Ishikawa (cell line): ENCODE results near the gene PDCD1.

Experiments used
- CEBPB ChIP-seq: IDR thresholded peaks from 2 replicates; pipeline ENCODE4 v1.6.1; 2012
- EGR1 ChIP-seq: IDR thresholded peaks from 2 replicates; pipeline ENCODE4 v1.6.1; 2012
- EP300 ChIP-seq: IDR thresholded peaks from 2 replicates; pipeline ENCODE4 v1.6.1; 2012; ENCODE audit warnings: borderline replicate concordance
- NFIC ChIP-seq: IDR thresholded peaks from 2 replicates; pipeline ENCODE4 v1.6.1; 2012
- RAD21 ChIP-seq: IDR thresholded peaks from 2 replicates; pipeline ENCODE4 v1.6.1; 2012; ENCODE audit warnings: low read depth
- TAF1 ChIP-seq: IDR thresholded peaks from 2 replicates; pipeline ENCODE4 v1.6.1; 2012; ENCODE audit warnings: low read depth, mild to moderate bottlenecking
- TCF12 ChIP-seq: IDR thresholded peaks from 2 replicates; pipeline ENCODE4 v1.6.1; 2012; ENCODE audit warnings: low read depth
- TEAD4 ChIP-seq: IDR thresholded peaks from 2 replicates; pipeline ENCODE4 v1.6.1; 2012
- YY1 ChIP-seq: IDR thresholded peaks from 2 replicates; pipeline ENCODE4 v1.6.1; 2012; ENCODE audit warnings: low read depth
- ZBTB7A ChIP-seq: IDR thresholded peaks from 2 replicates; pipeline ENCODE4 v1.6.1; 2012; ENCODE audit warnings: low read depth
- TF ChIP-seq, protein P1 (sequence below): IDR thresholded peaks from 2 replicates; pipeline ENCODE4 v1.6.1; 2012
- TF ChIP-seq, protein P2 (sequence below): IDR thresholded peaks from 2 replicates; pipeline ENCODE4 v1.6.1; 2012; ENCODE audit warnings: low read depth, mild to moderate bottlenecking
- TF ChIP-seq, protein P3 (sequence below): IDR thresholded peaks from 2 replicates; pipeline ENCODE4 v1.6.1; 2012

DNA sequence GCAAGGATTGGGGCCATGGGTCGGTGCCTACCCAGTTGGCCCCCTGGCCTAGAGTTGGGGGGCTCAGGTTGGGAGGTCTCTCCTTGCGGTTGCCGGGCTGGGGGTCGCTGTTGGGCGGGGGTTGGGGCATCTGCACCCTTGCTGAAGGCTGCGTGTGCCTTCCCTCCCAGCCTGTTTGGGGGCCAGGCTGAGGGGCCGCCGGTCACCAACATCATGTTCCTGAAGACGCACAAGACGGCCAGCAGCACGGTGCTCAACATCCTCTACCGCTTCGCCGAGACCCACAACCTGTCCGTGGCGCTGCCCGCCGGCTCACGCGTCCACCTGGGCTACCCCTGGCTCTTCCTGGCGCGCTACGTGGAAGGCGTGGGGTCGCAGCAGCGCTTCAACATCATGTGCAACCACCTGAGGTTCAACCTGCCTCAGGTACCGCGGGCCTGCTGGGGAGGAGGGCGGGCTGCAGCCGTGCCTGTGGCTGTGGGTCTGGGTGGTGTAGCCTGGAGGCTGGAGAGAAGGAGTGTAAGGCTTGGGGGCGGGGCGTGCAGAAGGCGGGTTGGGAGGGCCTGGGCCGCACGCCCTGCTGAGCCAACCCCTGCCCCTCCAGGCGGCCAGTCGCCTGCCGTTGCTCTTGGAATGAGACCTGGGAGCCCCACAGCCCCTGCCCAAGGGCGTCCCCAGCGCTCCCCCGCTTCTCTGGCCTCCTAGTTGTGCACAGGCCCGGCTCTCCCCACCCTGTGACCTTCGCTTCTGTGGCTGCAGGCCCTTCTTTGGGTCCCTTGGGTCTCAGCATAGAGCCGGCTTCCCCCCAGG is 56.9 kb downstream of the PDCD1 start:
- TF ChIP-seq, protein P1, sequence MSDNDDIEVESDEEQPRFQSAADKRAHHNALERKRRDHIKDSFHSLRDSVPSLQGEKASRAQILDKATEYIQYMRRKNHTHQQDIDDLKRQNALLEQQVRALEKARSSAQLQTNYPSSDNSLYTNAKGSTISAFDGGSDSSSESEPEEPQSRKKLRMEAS, result no peak
- TF ChIP-seq, protein P2, sequence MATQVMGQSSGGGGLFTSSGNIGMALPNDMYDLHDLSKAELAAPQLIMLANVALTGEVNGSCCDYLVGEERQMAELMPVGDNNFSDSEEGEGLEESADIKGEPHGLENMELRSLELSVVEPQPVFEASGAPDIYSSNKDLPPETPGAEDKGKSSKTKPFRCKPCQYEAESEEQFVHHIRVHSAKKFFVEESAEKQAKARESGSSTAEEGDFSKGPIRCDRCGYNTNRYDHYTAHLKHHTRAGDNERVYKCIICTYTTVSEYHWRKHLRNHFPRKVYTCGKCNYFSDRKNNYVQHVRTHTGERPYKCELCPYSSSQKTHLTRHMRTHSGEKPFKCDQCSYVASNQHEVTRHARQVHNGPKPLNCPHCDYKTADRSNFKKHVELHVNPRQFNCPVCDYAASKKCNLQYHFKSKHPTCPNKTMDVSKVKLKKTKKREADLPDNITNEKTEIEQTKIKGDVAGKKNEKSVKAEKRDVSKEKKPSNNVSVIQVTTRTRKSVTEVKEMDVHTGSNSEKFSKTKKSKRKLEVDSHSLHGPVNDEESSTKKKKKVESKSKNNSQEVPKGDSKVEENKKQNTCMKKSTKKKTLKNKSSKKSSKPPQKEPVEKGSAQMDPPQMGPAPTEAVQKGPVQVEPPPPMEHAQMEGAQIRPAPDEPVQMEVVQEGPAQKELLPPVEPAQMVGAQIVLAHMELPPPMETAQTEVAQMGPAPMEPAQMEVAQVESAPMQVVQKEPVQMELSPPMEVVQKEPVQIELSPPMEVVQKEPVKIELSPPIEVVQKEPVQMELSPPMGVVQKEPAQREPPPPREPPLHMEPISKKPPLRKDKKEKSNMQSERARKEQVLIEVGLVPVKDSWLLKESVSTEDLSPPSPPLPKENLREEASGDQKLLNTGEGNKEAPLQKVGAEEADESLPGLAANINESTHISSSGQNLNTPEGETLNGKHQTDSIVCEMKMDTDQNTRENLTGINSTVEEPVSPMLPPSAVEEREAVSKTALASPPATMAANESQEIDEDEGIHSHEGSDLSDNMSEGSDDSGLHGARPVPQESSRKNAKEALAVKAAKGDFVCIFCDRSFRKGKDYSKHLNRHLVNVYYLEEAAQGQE, result no peak
- TF ChIP-seq EP300 (no peak), NFIC (no peak), ZBTB7A (no peak), TCF12 (no peak), YY1 (no peak), RAD21 (no peak), EGR1 (no peak), TAF1 (no peak), CEBPB (no peak), TEAD4 (no peak)
- TF ChIP-seq, protein P3, sequence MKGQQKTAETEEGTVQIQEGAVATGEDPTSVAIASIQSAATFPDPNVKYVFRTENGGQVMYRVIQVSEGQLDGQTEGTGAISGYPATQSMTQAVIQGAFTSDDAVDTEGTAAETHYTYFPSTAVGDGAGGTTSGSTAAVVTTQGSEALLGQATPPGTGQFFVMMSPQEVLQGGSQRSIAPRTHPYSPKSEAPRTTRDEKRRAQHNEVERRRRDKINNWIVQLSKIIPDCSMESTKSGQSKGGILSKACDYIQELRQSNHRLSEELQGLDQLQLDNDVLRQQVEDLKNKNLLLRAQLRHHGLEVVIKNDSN, result no peak
